RPMI7951 (cell line): Measurements from ENCODE around the gene FOXO3. TPM values are rescaled to one million over a fixed set of nuclear protein-coding genes. Genes with fewer than 3 reads are reported as not detected.
A peak's percentile ranks its signal among the peaks of the same experiment; 100 is the strongest.

Source experiments
- DNase-seq: peaks from one replicate; pipeline ENCODE4 v3.0.0-alpha.2; 2012; ENCODE audit warnings: low read depth
- total RNA-seq: library from RNA; depleted of rRNA; stranded (reverse); fragments of >200 nt; shearing (Covaris generic); gene quantifications from 2 replicates; pipeline ENCODE4 v1.2.3, GENCODE V29; 2014

Gene FOXO3
- total RNA-seq, 1 experiment from 2014 or later = 19.0 TPM

GRCh38 chr6:108574457-108575141 is 13.9 kb downstream of the FOXO3 start:
- no peak for DNase-seq

DNA sequence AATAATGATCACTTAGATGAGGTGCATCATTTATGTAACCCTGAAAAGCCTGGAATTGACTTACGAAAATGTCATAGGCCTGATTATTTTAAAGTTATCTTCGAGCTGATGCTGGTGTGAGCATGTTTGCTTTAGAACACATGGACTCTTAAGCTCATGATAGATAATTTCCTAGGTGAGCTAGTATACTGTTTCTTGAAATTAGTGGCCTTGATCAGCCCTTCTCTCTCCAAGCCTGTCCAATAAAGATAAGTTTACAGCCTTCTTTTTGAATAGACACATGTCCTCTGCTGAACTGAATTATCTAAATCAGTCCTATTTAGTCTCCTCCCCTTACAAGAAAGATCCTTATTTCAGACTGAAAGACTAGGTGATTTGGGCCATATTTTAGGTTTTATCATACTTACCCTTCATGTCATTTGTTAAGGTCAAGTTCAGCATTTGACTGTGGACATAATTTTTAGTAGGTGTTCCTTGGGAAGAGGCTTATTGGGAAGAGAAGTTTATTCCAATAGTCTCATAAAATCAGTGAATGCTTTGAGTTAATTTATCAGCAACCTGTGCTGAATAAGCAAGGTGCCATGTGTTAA is 15.3 kb downstream of the FOXO3 start:
- DNase-seq = no peak

DNA sequence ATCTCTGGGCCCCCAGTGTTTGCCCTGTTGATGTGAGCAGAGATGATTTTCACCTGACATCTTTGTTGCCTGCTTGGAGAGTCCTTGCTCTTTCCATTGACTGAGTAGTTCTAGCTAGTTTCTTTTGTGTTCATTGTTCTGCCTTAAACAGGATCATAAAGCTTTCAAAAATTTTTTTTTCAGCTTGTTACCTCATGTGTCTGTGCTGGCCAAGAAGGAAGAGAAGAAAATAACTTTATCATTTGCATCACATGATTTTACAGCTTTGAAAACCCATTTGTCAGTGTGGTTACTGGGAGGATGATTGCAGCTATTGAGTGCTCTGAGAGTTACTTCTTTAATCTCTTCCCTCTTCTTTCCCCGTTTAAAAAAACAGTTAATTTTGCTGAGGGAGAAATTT is 16.0 kb downstream of the FOXO3 start:
- DNase-seq = no peak

DNA sequence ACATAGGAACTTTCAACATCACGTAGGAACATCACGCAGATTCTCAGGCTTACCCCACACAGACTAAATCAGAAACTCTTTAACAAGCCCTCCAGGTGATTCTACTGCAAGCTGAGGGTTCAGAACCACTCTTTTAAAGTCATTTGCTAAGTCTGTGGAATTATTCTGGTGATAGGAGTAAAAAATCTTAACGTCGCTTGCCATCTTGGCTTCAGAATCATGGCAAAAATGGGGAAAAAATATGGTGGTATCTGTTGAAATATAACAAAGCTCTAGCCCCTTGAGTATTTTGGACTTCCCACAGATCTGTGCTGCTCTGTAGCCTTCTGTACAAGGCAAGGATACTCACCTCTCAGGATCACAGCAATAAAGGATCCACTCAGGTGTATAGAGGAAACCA is 17.4 kb downstream of the FOXO3 start:
- no peak for DNase-seq

DNA sequence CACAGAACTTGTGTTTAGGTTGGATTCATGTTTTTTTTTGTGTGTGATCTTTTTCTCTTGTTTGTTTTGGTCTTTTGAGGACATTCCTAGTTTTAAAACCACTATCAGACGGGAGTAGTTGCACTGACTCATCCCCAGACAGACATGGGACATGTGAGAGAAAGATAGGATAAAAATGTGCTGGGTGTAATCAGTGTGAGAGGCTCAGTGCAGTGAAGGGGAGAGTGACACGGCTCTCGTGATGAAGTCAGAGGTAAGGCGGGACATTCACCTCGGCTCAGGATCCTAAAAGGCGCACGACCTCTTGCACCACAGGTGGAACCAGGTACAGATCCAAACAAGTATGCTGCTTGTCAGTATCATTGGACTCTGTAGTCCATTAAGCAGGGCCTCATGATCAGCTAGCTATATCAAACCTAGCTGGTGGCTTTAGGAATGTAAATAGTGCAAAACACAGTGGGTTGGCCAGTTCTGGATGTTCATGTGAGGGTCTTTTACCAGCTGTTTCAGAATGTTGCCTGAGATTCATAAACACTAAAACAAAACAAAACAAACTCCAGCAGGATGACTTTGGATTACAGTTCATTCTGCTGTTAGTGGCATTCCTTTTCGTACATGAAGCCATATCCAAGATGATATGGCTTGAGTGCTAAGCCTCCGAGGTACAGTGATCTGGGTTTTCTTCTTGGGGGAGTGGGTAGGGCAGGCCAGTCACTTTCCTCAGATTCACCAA is 18.0 kb downstream of the FOXO3 start:
- peak; percentile 65 for DNase-seq

- DNase-seq = no peak
These were observed 18.6 kb downstream of the FOXO3 start for GRCh38 chr6:108579328-108579721.

DNA sequence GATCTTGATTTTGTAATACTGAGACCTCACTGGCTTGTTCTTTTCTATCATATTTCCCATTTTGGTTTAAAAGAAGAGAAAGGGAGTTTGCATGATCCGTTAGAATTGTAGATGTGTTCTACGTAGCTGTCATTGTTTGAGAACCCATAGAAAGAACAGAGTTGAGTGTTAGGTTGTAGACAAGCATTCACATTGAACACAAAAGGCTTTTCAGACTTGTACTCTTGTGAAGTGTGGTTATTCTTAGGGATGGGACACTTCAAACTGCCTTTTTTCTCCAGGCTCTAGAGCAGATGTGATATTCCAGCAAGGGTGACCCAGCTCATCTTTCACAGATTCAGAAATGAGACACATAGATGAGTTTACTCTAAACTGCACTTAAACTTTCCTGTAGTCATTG is 19.9 kb downstream of the FOXO3 start:
- DNase-seq = no peak

DNA sequence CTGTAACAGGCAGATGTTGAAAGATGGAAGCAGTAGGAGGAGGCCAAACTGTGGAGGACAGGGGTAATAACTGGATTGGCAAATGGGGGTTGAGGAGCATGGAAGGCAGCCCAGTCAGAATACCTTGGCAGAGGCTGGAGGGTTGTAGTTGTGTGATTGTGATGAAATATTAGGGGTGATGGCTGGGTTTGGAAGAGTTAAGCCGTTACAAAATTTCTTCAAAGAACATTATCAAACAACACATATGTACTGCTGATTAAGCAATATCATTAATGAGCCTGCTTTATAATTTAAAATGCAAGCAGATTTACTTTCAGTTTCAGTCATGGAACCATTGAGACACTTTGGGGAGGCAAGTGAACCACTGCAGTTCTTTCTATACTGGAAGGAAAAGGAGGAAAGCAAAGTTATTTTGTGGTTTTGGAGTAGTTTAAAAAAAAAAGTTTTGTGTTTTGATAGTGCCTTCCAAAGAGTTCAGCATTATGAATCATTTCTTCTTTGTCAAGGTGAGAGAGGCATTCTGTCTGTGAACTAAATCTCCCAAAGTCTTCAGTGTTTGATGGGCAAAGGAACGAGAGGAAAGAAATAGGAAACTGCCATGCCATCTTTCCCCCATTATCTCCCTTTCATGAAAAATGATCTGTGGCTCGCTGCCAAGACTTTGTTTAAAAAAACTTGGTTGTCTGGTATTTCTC is 20.7 kb downstream of the FOXO3 start:
- DNase-seq = peak; percentile 80

- DNase-seq = no peak
These were observed 21.3 kb downstream of the FOXO3 start for GRCh38 chr6:108581932-108582475.

GRCh38 chr6:108582618-108583017 is 21.9 kb downstream of the FOXO3 start:
- no peak for DNase-seq

- DNase-seq = no peak
These were observed 23.6 kb downstream of the FOXO3 start for GRCh38 chr6:108584323-108584722.

DNA sequence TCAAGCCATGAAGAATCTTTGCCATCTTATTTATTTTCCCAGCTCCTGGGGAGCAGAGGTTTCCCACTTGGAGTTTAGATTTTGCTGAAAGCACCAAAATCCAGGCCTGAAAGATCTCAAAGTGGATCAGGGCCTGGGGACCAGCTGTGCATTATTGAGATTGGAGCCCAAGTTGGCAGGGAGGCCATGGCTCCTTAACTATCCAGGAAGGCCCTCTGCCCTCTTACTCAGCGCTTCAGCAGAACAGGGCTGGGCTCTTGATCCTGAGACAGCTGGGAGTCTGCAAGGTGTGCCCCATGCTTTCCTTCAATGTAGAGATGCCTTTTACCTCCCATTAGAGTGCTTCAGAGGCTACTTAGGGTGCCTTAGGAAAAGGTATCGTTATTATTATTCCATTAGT is 24.6 kb downstream of the FOXO3 start:
- no peak for DNase-seq

- DNase-seq = no peak
These were observed 25.3 kb downstream of the FOXO3 start for GRCh38 chr6:108585921-108586536.

- DNase-seq = peak; percentile 76
These were observed 26.7 kb downstream of the FOXO3 start for GRCh38 chr6:108587258-108588059.

- peak; percentile 72 for DNase-seq
These were observed 27.9 kb downstream of the FOXO3 start for GRCh38 chr6:108588586-108588985.

- DNase-seq = peak; percentile 71
These were observed 28.6 kb downstream of the FOXO3 start for GRCh38 chr6:108589244-108589791.

DNA sequence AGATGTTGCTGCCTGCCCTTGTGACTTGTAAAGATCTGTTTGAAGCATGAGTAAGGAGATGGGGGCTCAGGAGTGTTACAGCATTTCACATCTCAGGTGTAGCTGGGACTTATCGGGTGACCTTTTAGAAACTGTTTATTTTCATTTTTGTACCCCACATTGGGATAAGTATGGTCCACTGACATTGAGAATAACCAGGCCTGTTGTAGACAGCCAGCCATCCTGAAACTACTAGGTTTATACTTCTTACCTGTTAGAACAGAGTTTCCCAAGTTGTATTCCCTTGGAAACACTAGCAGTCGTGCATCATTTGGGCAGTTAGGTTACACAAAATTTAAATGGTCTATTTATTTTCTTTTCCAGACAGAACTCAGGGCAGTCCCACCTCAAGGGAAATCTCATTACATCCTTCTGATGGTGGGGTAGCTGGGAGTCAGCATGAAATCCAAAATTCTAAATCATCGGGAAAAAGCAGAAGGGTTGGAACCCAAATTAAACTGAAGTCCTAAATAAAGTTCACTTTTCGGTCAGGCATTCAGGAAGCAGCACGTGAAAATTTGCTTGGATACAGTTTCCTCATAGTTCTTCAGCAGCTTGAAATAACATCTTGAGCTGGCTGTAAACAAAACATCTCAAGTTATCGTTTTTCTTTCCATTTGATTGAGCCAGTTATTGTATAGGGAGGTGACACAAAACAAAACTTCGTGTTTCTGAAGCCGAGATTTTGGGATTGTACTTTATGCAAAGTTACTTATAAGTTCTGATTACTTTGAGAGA is 30.5 kb downstream of the FOXO3 start:
- no peak for DNase-seq

DNA sequence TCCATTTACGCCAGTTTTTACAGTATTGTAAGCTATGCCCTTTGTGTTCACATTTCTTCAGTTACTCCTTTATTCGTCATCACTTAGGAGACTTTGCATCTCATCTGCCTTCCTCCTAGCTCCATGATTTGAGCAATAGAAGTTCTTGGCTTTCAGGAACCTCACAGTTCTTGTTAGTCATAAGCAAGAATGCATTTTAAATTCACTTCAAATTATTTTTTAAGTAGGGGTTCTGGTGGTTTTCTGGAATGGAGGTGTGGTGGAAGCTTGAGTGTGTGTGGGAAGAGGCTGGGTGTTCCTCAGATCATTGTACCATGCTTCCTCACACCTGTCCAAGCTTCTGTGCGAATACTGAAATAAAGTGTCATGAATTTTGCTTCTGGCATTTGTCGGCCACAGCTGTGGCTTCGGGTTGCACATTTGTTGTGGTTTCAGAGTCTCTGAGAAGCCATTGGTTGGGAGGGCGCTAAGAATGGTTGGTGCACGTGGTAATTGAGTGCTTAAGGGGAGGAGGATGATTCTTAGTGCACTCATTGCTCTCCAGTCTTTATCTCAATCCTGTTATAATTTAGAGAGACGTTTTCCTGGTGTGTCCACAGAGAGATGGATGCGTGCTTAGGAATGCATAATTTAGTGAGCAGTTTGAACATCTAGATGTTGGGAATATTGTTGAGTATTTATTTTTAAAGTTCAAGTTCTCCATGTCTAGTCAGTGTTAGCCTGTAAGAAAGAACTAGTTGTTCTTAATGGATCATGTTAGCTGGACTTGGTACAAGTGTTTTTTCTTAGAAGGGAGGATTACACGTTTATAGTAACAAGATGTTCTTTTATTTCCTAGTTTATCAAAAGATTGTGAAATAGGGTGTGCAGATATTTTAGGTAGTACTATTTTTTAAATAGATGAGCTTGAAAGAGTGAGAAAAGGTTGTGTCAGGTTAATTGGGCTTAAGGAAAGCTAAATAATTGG is 31.9 kb downstream of the FOXO3 start:
- peak; percentile 92 for DNase-seq

- DNase-seq = no peak
These were observed 33.4 kb downstream of the FOXO3 start for GRCh38 chr6:108594151-108594550.
